Renal pelvis (tissue), 4 donors: ENCODE results near the gene ZNF500. TPM values are rescaled to one million over a fixed set of nuclear protein-coding genes. Genes with fewer than 3 reads are reported as not detected.

Experiments used
- DNase-seq: peaks from one replicate; pipeline ENCODE4 v3.0.0-alpha.2; 2013
- polyA plus RNA-seq, 3 donors: library from polyadenylated mRNA; unstranded; fragments of 120-200 nt; gene quantifications; one replicate each; pipeline ENCODE4 v1.2.1, GENCODE V29; 2013; ENCODE audit not compliant: insufficient read length in 3 of 3

The ZNF500 gene
- polyA plus RNA-seq, 3 donors, result 17.2 to 24.1 (median 18.2) TPM

- DNase-seq, result no peak
Observed at GRCh38 chr16:4713663-4714501, 53.1 kb downstream of the ZNF500 start.

DNA sequence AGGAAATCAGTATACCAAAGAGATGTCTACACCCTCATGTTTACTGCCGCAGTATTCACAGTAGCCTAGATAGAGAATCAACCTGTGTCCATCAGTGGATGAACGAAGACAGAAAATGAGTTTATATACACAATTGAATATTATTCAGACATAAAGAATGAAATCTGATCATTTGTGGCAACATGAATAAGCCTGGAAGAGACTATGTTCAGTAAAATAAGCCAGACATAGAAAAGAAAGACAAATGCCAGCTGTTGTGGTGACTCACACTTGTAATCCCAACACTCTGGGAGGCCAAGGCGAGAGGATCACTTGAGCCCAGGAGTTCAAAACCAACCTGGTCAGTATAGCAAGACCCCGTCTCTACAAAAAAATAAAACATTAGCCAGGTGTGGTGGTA is 57.5 kb downstream of the ZNF500 start:
- DNase-seq, result no peak

DNA sequence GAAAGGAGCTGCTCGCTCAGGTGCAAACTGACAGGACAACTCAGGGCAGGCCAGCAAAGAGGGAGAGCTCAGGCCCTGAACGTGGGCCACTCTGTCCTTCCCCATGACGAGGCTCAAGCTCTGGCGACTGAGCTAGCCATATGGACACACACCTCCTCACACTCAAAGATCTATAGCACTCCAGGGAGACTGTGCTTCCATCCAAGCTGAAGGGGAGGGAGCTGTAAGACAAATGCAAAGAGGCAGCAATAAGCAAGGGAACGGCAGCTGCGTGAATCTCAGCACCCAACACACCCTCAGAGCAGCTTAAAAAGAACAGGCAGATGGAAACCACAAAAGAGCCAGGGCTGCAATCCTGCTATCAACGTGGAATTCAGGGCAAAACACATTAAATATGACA is 60.1 kb downstream of the ZNF500 start:
- no peak for DNase-seq

- DNase-seq, result no peak
Observed at GRCh38 chr16:4704913-4705312, 62.0 kb downstream of the ZNF500 start.

DNA sequence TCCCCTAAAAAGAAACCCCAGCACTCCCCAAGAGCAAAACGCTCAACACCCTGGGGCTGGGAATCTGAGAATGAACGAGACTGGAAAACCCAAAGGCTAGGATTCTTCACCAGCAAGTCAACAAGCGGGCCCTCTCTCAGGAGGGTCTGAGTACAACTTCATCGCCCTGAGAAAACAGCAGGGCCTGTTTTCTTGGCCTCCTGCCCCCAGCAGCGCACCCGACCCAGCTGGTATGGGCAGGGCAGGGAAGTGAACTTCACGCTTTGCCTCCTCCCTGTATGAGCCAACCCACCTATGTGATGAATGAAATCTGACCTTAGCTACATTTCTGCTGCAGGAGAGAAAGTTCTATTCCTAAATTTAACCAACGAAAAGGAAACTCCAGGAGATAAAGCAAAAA is 62.5 kb downstream of the ZNF500 start:
- DNase-seq, result no peak

- no peak for DNase-seq
Observed at GRCh38 chr16:4703906-4704305, 63.1 kb downstream of the ZNF500 start.

GRCh38 chr16:4702466-4702808 is 64.5 kb downstream of the ZNF500 start:
- no peak for DNase-seq

DNA sequence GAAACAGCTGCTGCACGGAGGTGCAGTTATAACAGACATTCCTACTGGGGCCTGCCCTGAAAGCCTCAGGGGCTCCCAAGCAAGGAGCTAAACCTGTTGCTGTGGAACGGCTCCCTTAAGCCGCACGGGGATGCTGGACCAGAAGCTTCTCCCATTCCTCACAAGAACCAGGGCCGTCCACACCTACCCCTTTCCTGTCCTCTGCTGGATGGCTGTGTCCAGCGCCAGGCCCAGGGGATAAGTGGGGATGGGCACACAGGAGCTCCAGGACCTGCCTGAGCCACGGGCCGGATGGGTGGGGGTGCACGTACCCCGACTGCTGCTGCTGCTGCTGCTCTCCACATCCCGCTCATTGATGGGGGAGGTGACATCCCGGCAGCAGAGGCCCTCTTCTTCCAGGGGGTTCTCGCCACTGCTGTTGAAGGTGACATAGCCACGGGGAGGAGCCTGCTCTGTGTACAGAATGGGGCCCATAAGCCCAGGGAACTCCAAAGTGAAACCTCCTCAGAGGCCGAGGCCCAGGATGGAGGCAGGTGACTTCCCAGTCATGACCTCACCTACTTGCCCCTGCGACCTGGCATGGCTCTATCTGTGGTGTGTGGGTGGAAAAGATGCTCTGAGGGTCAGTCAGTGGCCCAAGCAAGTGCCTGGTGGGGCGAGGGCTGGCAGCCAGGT is 65.0 kb downstream of the ZNF500 start:
- DNase-seq, result no peak

- DNase-seq, result no peak
Observed at GRCh38 chr16:4700997-4701743, 65.8 kb downstream of the ZNF500 start.

- no peak for DNase-seq
Observed at GRCh38 chr16:4700380-4700996, 66.5 kb downstream of the ZNF500 start.

- no peak for DNase-seq
Observed at GRCh38 chr16:4699046-4699556, 67.9 kb downstream of the ZNF500 start.

DNA sequence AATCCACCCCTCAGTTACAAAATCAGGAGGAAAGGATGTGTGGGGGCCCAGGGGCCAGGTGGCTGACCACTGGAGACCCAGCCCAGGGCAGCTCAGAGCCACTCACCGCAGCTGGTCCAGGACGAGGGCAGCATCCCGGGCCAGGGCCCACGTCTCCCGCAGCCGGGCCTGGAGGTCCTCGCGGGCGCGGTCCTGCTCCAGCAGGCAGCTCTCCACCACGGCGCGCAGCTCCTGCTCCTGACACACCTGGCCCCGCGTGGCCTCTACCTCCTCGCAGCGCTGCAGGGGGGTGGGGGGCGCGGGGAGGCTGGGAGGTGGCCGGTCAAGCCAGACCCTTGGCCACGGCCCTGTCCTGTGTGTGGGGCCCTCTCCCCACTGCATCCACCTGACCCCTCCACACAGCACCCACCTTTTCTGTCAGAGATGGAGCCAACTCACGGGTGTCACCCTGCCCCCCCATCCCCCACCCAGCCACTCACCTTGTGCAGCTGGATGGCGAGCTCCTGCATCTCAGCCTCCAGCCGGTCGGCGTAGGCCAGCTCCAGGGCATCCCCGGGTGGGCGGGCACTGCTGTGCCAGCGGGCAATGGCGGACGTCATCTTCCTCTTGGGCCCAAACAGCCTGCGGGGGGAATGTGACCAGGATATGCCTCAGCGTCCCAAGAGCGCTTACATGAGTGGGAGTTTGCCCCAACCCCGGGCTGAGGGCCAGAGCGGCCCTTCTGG is 68.5 kb downstream of the ZNF500 start:
- no peak for DNase-seq

Other genes with a start within 250 kb of the ZNF500 start
- 10 to 100 TPM; 32.3 to 35.9 (median 32.6) TPM for gene CDIP1, start 228.4 kb downstream of the ZNF500 start, polyA plus RNA-seq
- gene C16orf96, start 210.8 kb downstream of the ZNF500 start, polyA plus RNA-seq, result under 1 TPM; 0.28 to 0.40 (median 0.38) TPM
- 10 to 100 TPM; 23.4 to 28.5 (median 23.9) TPM for gene UBALD1, start 152.3 kb downstream of the ZNF500 start, polyA plus RNA-seq
- gene MGRN1, start 142.3 kb downstream of the ZNF500 start, polyA plus RNA-seq, result 10 to 100 TPM; 52.3 to 70.1 (median 63.2) TPM
- gene NUDT16L1, start 73.6 kb downstream of the ZNF500 start, polyA plus RNA-seq, result 10 to 100 TPM; 46.2 to 55.8 (median 55.0) TPM
- gene ANKS3, start 32.9 kb downstream of the ZNF500 start, polyA plus RNA-seq, result 10 to 100 TPM; 24.1 to 37.1 (median 35.4) TPM
- gene DNAAF8, start 32.6 kb downstream of the ZNF500 start, polyA plus RNA-seq, result 1 to 10 TPM; 2.4 to 3.0 (median 2.6) TPM
- 10 to 100 TPM in 1 of 3 donors, not detected in 2; 12.0 TPM for gene SEPTIN12, start 21.2 kb upstream of the ZNF500 start, polyA plus RNA-seq
- 10 to 100 TPM in 2 of 3 donors, 1 to 10 TPM in 1; 6.0 to 12.8 (median 10.9) TPM for gene SMIM22, start 28.2 kb upstream of the ZNF500 start, polyA plus RNA-seq
- gene ROGDI, start 35.5 kb upstream of the ZNF500 start, polyA plus RNA-seq, result 10 to 100 TPM; 22.7 to 45.1 (median 32.9) TPM
- 100 to 1,000 TPM in 2 of 3 donors, 10 to 100 TPM in 1; 89.9 to 161 (median 123) TPM for gene GLYR1, start 80.1 kb upstream of the ZNF500 start, polyA plus RNA-seq
- gene UBN1, start 80.3 kb upstream of the ZNF500 start, polyA plus RNA-seq, result 10 to 100 TPM; 33.9 to 41.4 (median 41.0) TPM
- gene PPL, start 170.0 kb upstream of the ZNF500 start, polyA plus RNA-seq, result 10 to 100 TPM; 31.5 to 44.2 (median 33.5) TPM
- gene SEC14L5, start 191.2 kb upstream of the ZNF500 start, polyA plus RNA-seq, result under 1 TPM; 0.16 to 0.54 (median 0.16) TPM